A673 (cell line): ENCODE data around the gene KCNMA1. TPM values are rescaled to one million over a fixed set of nuclear protein-coding genes. Genes with fewer than 3 reads are reported as not detected.

ENCODE experiments used
- BruUV-seq: library from RNA; stranded (reverse); fragments of 400-500 nt; replicated peaks from 2 replicates; lab custom pipeline; 2021; lab: Mats Ljungman, UMichigan
- CTCF ChIA-PET: fragments of 300-600 bp; sonication (Branson Sonifier 250); formaldehyde crosslinking; loops from one replicate; lab custom pipeline; 2022; ENCODE audit warnings: antibody characterized with exemption; lab: Charles Lee
- POLR2A ChIA-PET: fragments of 300-600 bp; sonication (Branson Sonifier 250); formaldehyde crosslinking; loops from one replicate; lab custom pipeline; 2022; ENCODE audit warnings: antibody characterized with exemption; ENCODE audit not compliant: low non-redundant PET; lab: Charles Lee
- DNase-seq: peaks from one replicate; pipeline ENCODE4 v3.0.0-alpha.2; 2015; ENCODE audit warnings: low spot score
- H3K27ac ChIP-seq: fragments of 200-600 bp; sonication (generic); 2 replicates; pipeline ENCODE4 v1.5.1; 2016; ENCODE audit warnings: mixed run types, low read depth, mild to moderate bottlenecking, mixed read lengths, antibody characterized with exemption, low read length; ENCODE audit not compliant: poor library complexity, severe bottlenecking
- H3K27me3 ChIP-seq: fragments of 200-600 bp; sonication (generic); replicated peaks from 2 replicates; pipeline ENCODE4 v1.6.1; 2017; ENCODE audit warnings: mixed run types, low read depth, mild to moderate bottlenecking, mixed read lengths, antibody characterized with exemption, low read length; ENCODE audit not compliant: insufficient read depth, poor library complexity
- H3K36me3 ChIP-seq: fragments of 200-600 bp; sonication (generic); 2 replicates; pipeline ENCODE4 v1.6.1; 2016; ENCODE audit warnings: mixed run types, mild to moderate bottlenecking, mixed read lengths, antibody characterized with exemption, low read length; ENCODE audit not compliant: insufficient read depth, poor library complexity, severe bottlenecking
- H3K4me1 ChIP-seq: fragments of 200-600 bp; sonication (generic); 2 replicates; pipeline ENCODE4 v1.6.1; 2017; ENCODE audit warnings: mixed run types, mild to moderate bottlenecking, mixed read lengths, antibody characterized with exemption, low read length; ENCODE audit not compliant: insufficient read depth, poor library complexity, severe bottlenecking
- H3K4me3 ChIP-seq: fragments of 200-600 bp; sonication (generic); 2 replicates; pipeline ENCODE4 v1.5.1; 2016; ENCODE audit warnings: low read depth, mixed run types, mild to moderate bottlenecking, mixed read lengths, low read length; ENCODE audit not compliant: poor library complexity, severe bottlenecking
- H3K9me3 ChIP-seq: fragments of 200-600 bp; sonication (generic); 2 replicates; pipeline ENCODE4 v1.6.1; 2016; ENCODE audit warnings: mixed run types, low read depth, mild to moderate bottlenecking, mixed read lengths, antibody characterized with exemption, low read length; ENCODE audit not compliant: poor library complexity, severe bottlenecking
- EZH2 ChIP-seq: fragments of 200-600 bp; sonication (generic); IDR thresholded peaks from 2 replicates; pipeline ENCODE4 v1.6.1; 2017; ENCODE audit warnings: borderline replicate concordance, low read depth, mild to moderate bottlenecking, mixed read lengths, antibody characterized with exemption, low read length; ENCODE audit not compliant: poor library complexity, severe bottlenecking
- intact Hi-C: fragments of 100-400 bp; cut with micrococcal nuclease; formaldehyde crosslinking; loops from one replicate; pipeline ENCODE4 v1.10.0; 2022; ENCODE audit not compliant: unreplicated experiment
- total RNA-seq: library from RNA; stranded (reverse); gene quantifications from 2 replicates; pipeline ENCODE4 v1.2.3, GENCODE V29; 2021
- TF ChIP-seq, protein P1 (sequence below): fragments of 300-800, 200-600 bp; sonication (generic); conservative IDR thresholded peaks from 2 replicates; pipeline ENCODE4 v1.5.1; 2017; ENCODE audit warnings: low read depth, mild to moderate bottlenecking, antibody characterized with exemption, low read length, moderate library complexity, mixed read lengths

The KCNMA1 gene
- total RNA-seq, 1 experiment from 2014 or later, result 0.84 TPM

DNA sequence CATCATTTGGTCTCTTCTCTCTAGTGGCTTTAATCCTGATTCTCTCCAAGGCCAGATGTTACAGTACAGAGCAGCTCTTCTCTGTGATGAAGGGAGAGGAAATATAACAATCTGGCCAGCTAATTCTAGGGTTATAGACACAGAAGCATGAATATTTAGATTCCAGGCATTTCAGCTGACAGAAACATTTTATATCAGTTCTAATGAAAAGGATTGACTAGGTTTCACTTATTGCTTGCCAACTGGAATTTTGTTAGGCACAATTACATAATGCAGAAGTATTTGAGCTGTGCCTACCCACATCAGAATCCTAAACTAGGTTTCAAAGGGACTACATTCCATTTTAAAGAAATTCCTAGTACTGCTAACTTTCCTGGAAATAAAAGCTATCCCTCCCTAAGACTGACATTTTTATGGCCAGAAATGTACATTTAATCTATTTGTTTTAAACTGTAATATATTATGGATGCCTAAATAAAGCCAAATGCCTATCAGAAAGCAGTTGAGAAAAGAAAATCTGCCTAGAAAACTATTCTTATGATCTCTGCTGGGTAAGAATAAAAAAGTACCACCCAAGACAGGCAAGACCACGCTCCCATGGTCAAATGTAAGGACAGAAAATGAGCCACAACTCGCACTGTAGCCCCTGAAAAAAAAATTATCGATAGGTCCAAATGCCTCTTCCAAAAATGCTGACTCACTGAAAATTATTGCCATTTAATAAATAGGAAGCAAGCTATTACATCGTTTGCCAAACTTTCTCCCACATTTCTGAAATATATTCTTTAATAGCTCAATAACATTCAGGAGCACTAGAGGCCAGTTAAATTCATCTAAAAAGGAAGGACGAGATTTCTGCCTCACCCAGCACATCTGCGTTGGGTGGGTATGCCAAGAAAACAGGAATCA is 498.1 kb downstream of the KCNMA1 start:
- CTCF ChIA-PET, result no interaction called here
- no TSS peak for BruUV-seq
- intact Hi-C loops, result no loop called here

DNA sequence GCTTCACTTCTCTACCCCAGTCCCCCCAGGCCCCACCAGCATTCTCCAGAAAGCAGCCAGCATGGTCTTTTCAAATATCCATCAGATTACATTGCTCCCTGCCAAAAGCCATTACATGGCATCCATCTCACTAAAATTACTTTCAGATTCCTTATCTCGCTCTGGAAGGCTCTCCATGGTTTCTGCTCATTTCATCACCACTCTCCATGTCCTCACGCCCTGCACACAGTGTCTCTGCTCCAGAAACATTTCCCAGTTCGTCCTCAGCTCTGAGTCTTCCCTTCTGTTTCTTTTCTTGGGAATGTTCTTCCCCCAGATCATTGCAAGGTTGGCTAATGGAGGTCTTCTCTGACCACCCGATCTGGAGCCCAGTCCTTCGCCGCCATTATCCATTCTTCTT is 499.1 kb downstream of the KCNMA1 start:
- Histone ChIP-seq H3K4me1 (no peaks in the 10 kb centered on the region), H3K9me3 (no peaks in the 10 kb centered on the region), H3K36me3 (no peaks in the 10 kb centered on the region), H3K4me3 (no peak overlapping the region), H3K27me3 (no peaks in the 10 kb centered on the region), H3K27ac (no peak overlapping the region)
- ChIA-PET POLR2A (no interaction called here), CTCF (no interaction called here)
- intact Hi-C loops, result no loop called here
- TF ChIP-seq, protein P1, sequence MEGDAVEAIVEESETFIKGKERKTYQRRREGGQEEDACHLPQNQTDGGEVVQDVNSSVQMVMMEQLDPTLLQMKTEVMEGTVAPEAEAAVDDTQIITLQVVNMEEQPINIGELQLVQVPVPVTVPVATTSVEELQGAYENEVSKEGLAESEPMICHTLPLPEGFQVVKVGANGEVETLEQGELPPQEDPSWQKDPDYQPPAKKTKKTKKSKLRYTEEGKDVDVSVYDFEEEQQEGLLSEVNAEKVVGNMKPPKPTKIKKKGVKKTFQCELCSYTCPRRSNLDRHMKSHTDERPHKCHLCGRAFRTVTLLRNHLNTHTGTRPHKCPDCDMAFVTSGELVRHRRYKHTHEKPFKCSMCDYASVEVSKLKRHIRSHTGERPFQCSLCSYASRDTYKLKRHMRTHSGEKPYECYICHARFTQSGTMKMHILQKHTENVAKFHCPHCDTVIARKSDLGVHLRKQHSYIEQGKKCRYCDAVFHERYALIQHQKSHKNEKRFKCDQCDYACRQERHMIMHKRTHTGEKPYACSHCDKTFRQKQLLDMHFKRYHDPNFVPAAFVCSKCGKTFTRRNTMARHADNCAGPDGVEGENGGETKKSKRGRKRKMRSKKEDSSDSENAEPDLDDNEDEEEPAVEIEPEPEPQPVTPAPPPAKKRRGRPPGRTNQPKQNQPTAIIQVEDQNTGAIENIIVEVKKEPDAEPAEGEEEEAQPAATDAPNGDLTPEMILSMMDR, result no peak
- no peak for TF ChIP-seq EZH2
- no peak for DNase-seq
- no TSS peak for BruUV-seq

More for the DNA sequence above, 498.1 kb downstream of the KCNMA1 start:
- Histone ChIP-seq H3K9me3 (no peaks in the 10 kb centered on the region), H3K27ac (no peak overlapping the region), H3K4me1 (no peaks in the 10 kb centered on the region), H3K36me3 (no peaks in the 10 kb centered on the region), H3K27me3 (no peaks in the 10 kb centered on the region), H3K4me3 (no peak overlapping the region)
- TF ChIP-seq, protein P1, result no peak
- no peak for TF ChIP-seq EZH2
- POLR2A ChIA-PET, result no interaction called here
- no peak for DNase-seq

DNA sequence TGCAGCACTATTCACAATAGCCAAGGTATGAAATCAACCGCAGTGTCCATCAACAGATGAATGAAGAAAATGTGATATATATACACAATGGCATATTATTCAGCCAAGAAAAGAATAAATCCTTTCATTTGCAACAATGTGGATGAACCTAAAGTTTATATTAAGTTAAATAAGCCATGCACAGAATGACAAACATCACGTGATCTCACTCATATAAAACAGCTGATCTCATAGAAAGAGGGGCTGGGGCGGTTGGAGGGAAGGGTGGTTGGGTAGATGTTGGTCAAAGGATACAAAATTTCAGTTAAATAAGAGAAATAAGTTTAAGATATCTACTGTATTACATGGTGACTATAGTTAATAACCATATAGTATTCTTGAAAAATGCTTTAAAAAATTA is 502.1 kb downstream of the KCNMA1 start:
- DNase-seq, result no peak
- H3K27me3 ChIP-seq, result no peaks in the 10 kb centered on the region
- intact Hi-C loops, result no loop called here
- H3K4me3 ChIP-seq, result no peak overlapping the region
- no peak for TF ChIP-seq EZH2
- TF ChIP-seq, protein P1, result no peak
- H3K36me3 ChIP-seq, result no peaks in the 10 kb centered on the region
- CTCF ChIA-PET, result no interaction called here
- POLR2A ChIA-PET, result no interaction called here
- H3K4me1 ChIP-seq, result no peaks in the 10 kb centered on the region
- H3K27ac ChIP-seq, result no peak overlapping the region
- no TSS peak for BruUV-seq
- H3K9me3 ChIP-seq, result no peaks in the 10 kb centered on the region
